Left ventricle myocardium inferior (tissue), 1 donor: ENCODE data around the gene ACVR1. TPM values are rescaled to one million over a fixed set of nuclear protein-coding genes. Genes with fewer than 3 reads are reported as not detected.

Source experiments
- DNase-seq: peaks from one replicate; pipeline ENCODE4 v3.0.0-alpha.2; 2020
- H3K27ac ChIP-seq: fragments of 200-600 bp; replicated peaks from 2 replicates; pipeline ENCODE4 v1.8.0; 2021
- H3K27me3 ChIP-seq: fragments of 200-600 bp; 2 replicates; pipeline ENCODE4 v1.8.0; 2021; ENCODE audit warnings: low read depth
- H3K36me3 ChIP-seq: fragments of 200-600 bp; 2 replicates; pipeline ENCODE4 v1.8.0; 2021
- H3K4me1 ChIP-seq: fragments of 200-600 bp; 2 replicates; pipeline ENCODE4 v1.8.0; 2021
- H3K4me3 ChIP-seq: fragments of 200-600 bp; 2 replicates; pipeline ENCODE4 v1.8.0; 2021; ENCODE audit warnings: mild to moderate bottlenecking, moderate library complexity
- H3K9me3 ChIP-seq: fragments of 200-600 bp; replicated peaks from 2 replicates; pipeline ENCODE4 v1.8.0; 2021
- intact Hi-C: fragments of 100-400 bp; cut with micrococcal nuclease; formaldehyde crosslinking; loops from one replicate; pipeline ENCODE4 v1.11.0; 2022
- total RNA-seq: library from RNA; stranded (reverse); fragmentation: NEBNext Ultra II Directional; extraction: Animal tissue kit (Norgen Biotek cat#: 25700); gene quantifications from one replicate; pipeline ENCODE4 v1.2.1, GENCODE V29; 2021
- TF ChIP-seq, protein P1 (sequence below): fragments of 200-600 bp; IDR thresholded peaks from 2 replicates; pipeline ENCODE4 v1.8.0; 2021; ENCODE audit warnings: antibody characterized with exemption, mild to moderate bottlenecking, borderline replicate concordance
- donor health status: DM: no; HTN: yes; CAD: no; lungs with severe emphysema.

ACVR1 gene
- total RNA-seq, 1 donor from 2014 or later = 30.6 TPM

DNA sequence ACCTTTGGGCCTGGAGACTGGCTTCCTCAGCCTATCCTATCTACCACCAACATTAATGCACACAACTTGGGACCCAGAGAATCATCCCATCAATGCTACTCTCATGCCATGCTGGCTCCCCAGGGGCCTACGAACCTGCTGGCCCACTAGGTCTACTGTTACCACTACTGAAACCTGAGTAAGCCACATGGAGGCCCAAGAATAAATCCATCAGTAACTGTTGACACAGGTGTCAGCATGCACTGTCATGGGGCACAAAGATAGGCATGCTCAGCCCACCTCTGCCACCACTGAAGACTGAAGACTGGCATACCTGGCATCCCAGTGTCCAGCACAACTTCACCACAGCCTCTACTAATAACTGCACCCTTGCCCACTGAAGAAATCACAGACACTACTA lies 176.3 kb downstream of the ACVR1 start:
- Histone ChIP-seq H3K36me3 (peaks cover 14% of the 10 kb centered on the region), H3K27me3 (no peaks in the 10 kb centered on the region), H3K4me1 (no peaks in the 10 kb centered on the region), H3K4me3 (no peak overlapping the region), H3K27ac (no peak overlapping the region), H3K9me3 (peaks cover 53% of the 10 kb centered on the region)
- TF ChIP-seq, protein P1, sequence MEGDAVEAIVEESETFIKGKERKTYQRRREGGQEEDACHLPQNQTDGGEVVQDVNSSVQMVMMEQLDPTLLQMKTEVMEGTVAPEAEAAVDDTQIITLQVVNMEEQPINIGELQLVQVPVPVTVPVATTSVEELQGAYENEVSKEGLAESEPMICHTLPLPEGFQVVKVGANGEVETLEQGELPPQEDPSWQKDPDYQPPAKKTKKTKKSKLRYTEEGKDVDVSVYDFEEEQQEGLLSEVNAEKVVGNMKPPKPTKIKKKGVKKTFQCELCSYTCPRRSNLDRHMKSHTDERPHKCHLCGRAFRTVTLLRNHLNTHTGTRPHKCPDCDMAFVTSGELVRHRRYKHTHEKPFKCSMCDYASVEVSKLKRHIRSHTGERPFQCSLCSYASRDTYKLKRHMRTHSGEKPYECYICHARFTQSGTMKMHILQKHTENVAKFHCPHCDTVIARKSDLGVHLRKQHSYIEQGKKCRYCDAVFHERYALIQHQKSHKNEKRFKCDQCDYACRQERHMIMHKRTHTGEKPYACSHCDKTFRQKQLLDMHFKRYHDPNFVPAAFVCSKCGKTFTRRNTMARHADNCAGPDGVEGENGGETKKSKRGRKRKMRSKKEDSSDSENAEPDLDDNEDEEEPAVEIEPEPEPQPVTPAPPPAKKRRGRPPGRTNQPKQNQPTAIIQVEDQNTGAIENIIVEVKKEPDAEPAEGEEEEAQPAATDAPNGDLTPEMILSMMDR = no peak
- no peak for DNase-seq
- intact Hi-C loops = no loop called here

DNA sequence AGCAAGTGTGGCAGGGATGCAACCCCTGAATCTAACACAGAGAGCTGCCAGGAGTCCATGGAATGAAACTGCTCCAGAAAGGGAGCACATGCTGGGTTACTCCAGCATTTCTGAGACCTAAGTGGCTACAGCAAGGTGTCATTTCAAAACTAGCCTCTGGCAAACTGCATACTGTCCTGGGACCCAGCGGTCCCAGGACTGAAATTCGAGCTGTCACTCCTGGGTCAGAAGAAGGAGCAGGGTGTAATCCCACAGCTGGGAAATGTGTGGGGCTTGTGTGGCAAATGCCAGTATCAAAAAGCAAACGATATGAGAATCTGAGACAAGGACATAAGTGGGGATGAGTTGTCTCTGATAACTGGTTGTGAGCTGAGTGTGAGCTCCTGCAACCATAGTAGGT lies 177.1 kb downstream of the ACVR1 start:
- no peak overlapping the region for H3K4me3 ChIP-seq
- H3K27me3 ChIP-seq = no peaks in the 10 kb centered on the region
- H3K36me3 ChIP-seq = peaks cover 12% of the 10 kb centered on the region
- intact Hi-C loops = no loop called here
- TF ChIP-seq, protein P1 = no peak
- H3K27ac ChIP-seq = no peak overlapping the region
- H3K4me1 ChIP-seq = no peaks in the 10 kb centered on the region
- peaks cover 45% of the 10 kb centered on the region for H3K9me3 ChIP-seq
- DNase-seq = no peak

DNA sequence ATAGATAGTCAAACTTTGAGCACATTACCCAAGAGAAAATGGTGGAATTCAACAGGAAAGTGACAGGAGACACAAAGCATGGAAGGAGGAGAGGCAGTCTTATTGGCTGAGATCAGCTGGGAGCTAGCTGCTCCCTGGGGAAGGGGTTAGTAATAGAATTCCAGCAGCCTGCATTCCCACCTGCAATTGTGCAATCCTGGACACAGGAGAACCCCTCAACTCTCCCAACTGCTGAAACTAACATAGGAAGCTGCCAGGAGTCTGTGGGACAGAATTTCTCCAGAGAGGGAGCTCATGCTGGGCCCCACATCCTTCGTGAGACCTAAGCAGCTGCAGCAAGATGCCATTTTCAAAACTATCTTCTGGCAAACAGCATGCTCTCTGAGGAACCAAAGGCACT lies 177.7 kb downstream of the ACVR1 start:
- Histone ChIP-seq H3K36me3 (peaks cover 15% of the 10 kb centered on the region), H3K9me3 (peaks cover 39% of the 10 kb centered on the region), H3K27ac (no peak overlapping the region), H3K4me1 (no peaks in the 10 kb centered on the region), H3K27me3 (no peaks in the 10 kb centered on the region), H3K4me3 (no peak overlapping the region)
- intact Hi-C loops = no loop called here
- TF ChIP-seq, protein P1 = no peak
- no peak for DNase-seq

DNA sequence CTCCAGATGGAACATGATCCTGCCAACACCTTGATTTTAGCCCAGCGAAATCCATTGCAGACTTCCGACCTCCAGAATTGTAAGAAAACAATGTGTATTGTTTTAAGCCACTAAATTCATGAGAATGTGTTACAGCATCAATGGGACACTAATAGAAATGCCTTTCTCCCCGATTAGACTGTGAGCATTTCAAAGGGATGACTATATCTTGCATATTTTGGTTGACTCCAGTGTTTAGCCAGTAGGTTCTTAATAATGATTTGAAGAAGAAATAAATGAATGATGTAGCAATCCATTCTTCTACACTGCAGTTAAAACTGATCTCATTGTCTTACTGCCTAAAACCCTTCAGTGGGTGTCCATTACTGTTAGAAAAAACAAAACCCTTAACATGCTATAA lies 180.1 kb downstream of the ACVR1 start:
- intact Hi-C loops = no loop called here
- TF ChIP-seq, protein P1 = no peak
- Histone ChIP-seq H3K9me3 (peaks cover 15% of the 10 kb centered on the region), H3K27me3 (no peaks in the 10 kb centered on the region), H3K36me3 (peaks cover 8% of the 10 kb centered on the region), H3K4me1 (no peaks in the 10 kb centered on the region), H3K4me3 (no peak overlapping the region), H3K27ac (no peak overlapping the region)
- DNase-seq = no peak

DNA sequence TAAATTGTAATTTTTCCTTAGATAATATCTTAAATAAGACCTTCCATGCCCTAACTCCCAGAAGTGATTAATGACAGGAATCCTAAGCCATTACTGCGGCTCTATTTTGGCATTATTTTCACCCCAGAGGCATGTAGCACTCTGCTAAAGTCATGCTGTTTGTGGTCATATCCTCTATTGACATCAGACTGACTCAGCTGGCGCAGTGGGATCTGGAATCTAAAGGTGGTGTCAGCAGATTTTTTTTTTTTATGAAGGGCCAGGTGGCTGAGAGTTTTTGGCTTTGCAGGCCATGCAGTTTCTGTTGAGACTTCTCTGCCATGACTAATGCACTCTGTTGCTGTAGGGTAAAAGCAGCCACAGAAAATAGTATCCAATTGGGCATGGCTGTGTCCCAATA lies 183.4 kb downstream of the ACVR1 start:
- Histone ChIP-seq H3K4me3 (no peak overlapping the region), H3K36me3 (peaks cover 3% of the 10 kb centered on the region), H3K9me3 (peaks cover 18% of the 10 kb centered on the region), H3K27ac (no peak overlapping the region), H3K4me1 (no peaks in the 10 kb centered on the region), H3K27me3 (no peaks in the 10 kb centered on the region)
- intact Hi-C loops = no loop called here
- TF ChIP-seq, protein P1 = no peak
- no peak for DNase-seq

DNA sequence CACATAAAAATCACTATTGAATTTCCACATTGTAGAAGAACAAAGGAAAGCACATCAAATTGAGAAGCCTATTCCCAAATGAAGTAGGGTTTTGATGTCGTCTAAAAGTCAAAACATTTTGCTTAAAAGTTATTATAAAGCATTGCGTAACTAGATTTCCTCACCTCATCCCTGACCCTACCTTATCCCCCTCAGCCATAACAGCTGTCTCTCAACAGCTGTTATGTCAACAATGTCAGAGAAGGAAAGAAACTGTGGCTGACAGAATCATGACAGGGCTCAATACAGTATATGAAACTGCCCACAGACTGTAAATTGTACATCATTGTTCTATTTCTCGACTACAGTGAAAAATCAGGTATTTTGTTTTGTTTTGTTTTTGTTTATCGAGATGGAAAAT lies 184.4 kb downstream of the ACVR1 start:
- Histone ChIP-seq H3K9me3 (peaks cover 18% of the 10 kb centered on the region), H3K4me1 (no peaks in the 10 kb centered on the region), H3K27ac (no peak overlapping the region), H3K27me3 (no peaks in the 10 kb centered on the region), H3K36me3 (peaks cover 3% of the 10 kb centered on the region), H3K4me3 (no peak overlapping the region)
- DNase-seq = no peak
- intact Hi-C loops = no loop called here
- TF ChIP-seq, protein P1 = no peak
